ENCODE data around the gene MACROD2.

- TF ChIP-seq CTCF (conservative IDR thresholded peaks at IDR 0.05; ENCODE audit: low read depth in 2 of 2): no peak
- TF ChIP-seq POLR2AphosphoS5 (IDR thresholded peaks at IDR 0.05; ENCODE audit: low read depth): no peak
- no peak for TF ChIP-seq JUNB (IDR thresholded peaks at IDR 0.05; ENCODE audit: unreplicated experiment)
- TF ChIP-seq EZH2 (IDR thresholded peaks at IDR 0.05; ENCODE audit: low read depth, unreplicated experiment): no peak
- no peak for TF ChIP-seq REST (IDR thresholded peaks at IDR 0.05; ENCODE audit: unreplicated experiment)
- no peak for TF ChIP-seq ZNF331 (CRISPR knock-in tag; IDR thresholded peaks at IDR 0.05; ENCODE audit: low read depth)
- TF ChIP-seq STAT1 (IDR thresholded peaks at IDR 0.05; ENCODE audit: unreplicated experiment): no peak
- no peak for TF ChIP-seq EZH2phosphoT487 (IDR thresholded peaks at IDR 0.05; ENCODE audit: unreplicated experiment)
- TF ChIP-seq CREB1 (CRISPR knock-in tag; IDR thresholded peaks at IDR 0.05; ENCODE audit: low read depth): no peak
Observed at GRCh38 chr20:16052456-16052855, 2057.1 kb downstream of the MACROD2 start.

Measured in GM23338 (cell line).